ENCODE results near the gene SNX25. TPM values are rescaled to one million over a fixed set of nuclear protein-coding genes. Genes with fewer than 3 reads are reported as not detected.

Gene SNX25
- total RNA-seq, 2 donors from 2014 or later: 13.3 to 30.6 TPM

GRCh38 chr4:185182239-185182638 lies 27.2 kb upstream of the SNX25 start:
- no peaks in the 10 kb centered on the region for H3K4me1 ChIP-seq
- intact Hi-C loops (cut with DNase I): loop anchor here (10.0 kb wide), 1 partner anchor 413 kb away; no protein-coding TSS in a partner anchor
- H3K36me3 ChIP-seq: no peaks in the 10 kb centered on the region
- no peaks in the 10 kb centered on the region for H3K9me3 ChIP-seq
- DNase-seq: no peak
- no peak overlapping the region for H3K27ac ChIP-seq
- no peak overlapping the region for H3K4me3 ChIP-seq
- no peak for TF ChIP-seq CTCF (IDR thresholded peaks at IDR 0.05)
- no peaks in the 10 kb centered on the region for H3K27me3 ChIP-seq
- no peak overlapping the region for H3K9ac ChIP-seq (ENCODE audit: low read depth in 2 of 2, low read length in 2 of 2)

DNA sequence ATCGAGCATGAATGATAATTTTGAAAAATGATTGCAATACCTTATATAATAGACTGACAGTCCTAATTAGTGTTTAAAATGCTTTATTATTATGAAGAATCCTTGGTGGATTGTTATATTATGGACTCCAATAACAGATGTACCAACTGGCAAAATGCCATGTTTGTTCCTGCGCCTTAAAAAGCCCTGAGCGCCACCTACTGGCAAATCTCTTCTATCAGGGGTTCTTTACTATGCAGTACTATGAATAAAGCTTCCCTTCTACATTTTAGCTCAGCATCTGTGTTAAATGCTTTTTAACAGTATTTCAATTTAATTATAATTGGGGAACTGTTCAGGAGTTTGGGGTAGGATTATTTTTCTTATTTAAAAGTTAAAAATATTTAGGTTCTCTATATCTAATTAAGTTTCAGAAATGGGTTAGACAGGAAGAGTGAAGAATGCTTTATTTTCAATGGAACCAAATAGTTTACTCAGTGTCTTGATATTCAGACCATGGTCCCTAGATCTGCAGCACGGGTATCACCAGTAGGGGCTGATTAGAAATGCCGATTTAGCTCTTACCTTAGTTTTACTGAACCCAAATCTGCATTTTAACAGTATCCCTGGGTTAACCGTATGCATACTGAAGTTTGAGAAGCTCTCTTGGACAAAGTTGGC lies 25.6 kb upstream of the SNX25 start:
- no peaks in the 10 kb centered on the region for H3K9me3 ChIP-seq
- no peak overlapping the region for H3K4me3 ChIP-seq
- H3K36me3 ChIP-seq: no peaks in the 10 kb centered on the region
- intact Hi-C loops (cut with DNase I): loop anchor here (10.0 kb wide), 1 partner anchor 411 kb away; no protein-coding TSS in a partner anchor
- H3K9ac ChIP-seq (ENCODE audit: low read depth in 2 of 2, low read length in 2 of 2): no peak overlapping the region
- no peaks in the 10 kb centered on the region for H3K27me3 ChIP-seq
- peak; percentile 90 for DNase-seq
- peak; percentile 87 for TF ChIP-seq CTCF (IDR thresholded peaks at IDR 0.05)
- no peak overlapping the region for H3K27ac ChIP-seq
- no peaks in the 10 kb centered on the region for H3K4me1 ChIP-seq

- no peaks in the 10 kb centered on the region for H3K27me3 ChIP-seq
- H3K9ac ChIP-seq (ENCODE audit: low read depth in 2 of 2, low read length in 2 of 2): no peak overlapping the region
- intact Hi-C loops (cut with DNase I): loop anchor here (10.0 kb wide), 1 partner anchor 408 kb away; no protein-coding TSS in a partner anchor
- no peak for DNase-seq
- H3K27ac ChIP-seq: no peak overlapping the region
- H3K4me1 ChIP-seq: no peaks in the 10 kb centered on the region
- H3K9me3 ChIP-seq: no peaks in the 10 kb centered on the region
- no peak for TF ChIP-seq CTCF (IDR thresholded peaks at IDR 0.05)
- H3K4me3 ChIP-seq: no peak overlapping the region
- no peaks in the 10 kb centered on the region for H3K36me3 ChIP-seq
Measured at GRCh38 chr4:185186769-185187168, 22.6 kb upstream of the SNX25 start.

GRCh38 chr4:185189606-185190305 lies 19.6 kb upstream of the SNX25 start:
- no peak for TF ChIP-seq CTCF (IDR thresholded peaks at IDR 0.05)
- H3K4me3 ChIP-seq: no peak overlapping the region
- H3K27me3 ChIP-seq: no peaks in the 10 kb centered on the region
- no peaks in the 10 kb centered on the region for H3K9me3 ChIP-seq
- DNase-seq: no peak
- H3K9ac ChIP-seq (ENCODE audit: low read depth in 2 of 2, low read length in 2 of 2): no peak overlapping the region
- no peaks in the 10 kb centered on the region for H3K36me3 ChIP-seq
- intact Hi-C loops (cut with DNase I): loop anchor here (10.0 kb wide), 1 partner anchor 405 kb away; no protein-coding TSS in a partner anchor
- H3K4me1 ChIP-seq: no peaks in the 10 kb centered on the region
- H3K27ac ChIP-seq: no peak overlapping the region

GRCh38 chr4:185190306-185190856 lies 19.0 kb upstream of the SNX25 start:
- H3K27me3 ChIP-seq: no peaks in the 10 kb centered on the region
- no peaks in the 10 kb centered on the region for H3K9me3 ChIP-seq
- DNase-seq: no peak
- intact Hi-C loops (cut with DNase I): no loop called here
- no peaks in the 10 kb centered on the region for H3K4me1 ChIP-seq
- no peak overlapping the region for H3K4me3 ChIP-seq
- H3K36me3 ChIP-seq: no peaks in the 10 kb centered on the region
- H3K27ac ChIP-seq: no peak overlapping the region
- no peak for TF ChIP-seq CTCF (IDR thresholded peaks at IDR 0.05)
- no peak overlapping the region for H3K9ac ChIP-seq (ENCODE audit: low read depth in 2 of 2, low read length in 2 of 2)

All from colonic mucosa (tissue), 4 donors.